ENCODE results near the gene KLF16. TPM values are rescaled to one million over a fixed set of nuclear protein-coding genes. Genes with fewer than 3 reads are reported as not detected.

KLF16 gene
- total and polyA plus RNA-seq, 9 of the 15 experiments (the other 6 are each of a cell fraction or from before 2014, with no cell fraction given): 0.04 to 60.4 (median 6.8) TPM

- 0 out of 2 replicates have a peak, but pooled peaks have one; percentile 5 for TF ChIP-seq NBN (IDR thresholded peaks at IDR 0.05; ENCODE audit: low read depth)
- 0 out of 2 replicates have a peak, but pooled peaks have one; percentile 17 for TF ChIP-seq MAX (CRISPR knock-in tag; IDR thresholded peaks at IDR 0.05)
- TF ChIP-seq IRF1 (CRISPR knock-in tag; IDR thresholded peaks at IDR 0.05; ENCODE audit: borderline replicate concordance): no peak
- peak; percentile 91 for TF ChIP-seq VEZF1 (CRISPR knock-in tag; IDR thresholded peaks at IDR 0.05)
- TF ChIP-seq NR0B1 (IDR thresholded peaks at IDR 0.05; ENCODE audit: partially characterized antibody): no peak
- no peak for TF ChIP-seq ZNF436 (CRISPR knock-in tag; IDR thresholded peaks at IDR 0.05)
- 0 out of 2 replicates have a peak, but pooled peaks have one; percentile 2 for TF ChIP-seq MTA1 (IDR thresholded peaks at IDR 0.05; ENCODE audit: borderline replicate concordance)
- peak; percentile 98 for TF ChIP-seq PCBP1 (IDR thresholded peaks at IDR 0.05; ENCODE audit: low read depth, low read length, poor library complexity, severe bottlenecking)
- peak; percentile 70 for TF ChIP-seq L3MBTL2 (IDR thresholded peaks at IDR 0.05)
- TF ChIP-seq RHOXF2B (CRISPR knock-in tag; conservative IDR thresholded peaks at IDR 0.05): no peak
- TF ChIP-seq ZBTB7A (IDR thresholded peaks at IDR 0.05; ENCODE audit: borderline replicate concordance, control insufficient read depth, low read depth, low read length): peak; percentile 83; the same call in 1 of the 2 replicates
- TF ChIP-seq ETV5 (CRISPR knock-in tag; IDR thresholded peaks at IDR 0.05; ENCODE audit: low read depth): 0 out of 2 replicates have a peak, but pooled peaks have one; percentile 37
- 0 out of 2 replicates have a peak, but pooled peaks have one; percentile 12 for TF ChIP-seq ZNF512 (tag; IDR thresholded peaks at IDR 0.05)
- TF ChIP-seq ZFP1 (CRISPR knock-in tag; IDR thresholded peaks at IDR 0.05): no peak
- peak; percentile 83 for TF ChIP-seq HNRNPK (IDR thresholded peaks at IDR 0.05; ENCODE audit: low read depth, low read length, poor library complexity, severe bottlenecking)
- TF ChIP-seq PATZ1 (CRISPR knock-in tag; IDR thresholded peaks at IDR 0.05; ENCODE audit: borderline replicate concordance): no peak
- TF ChIP-seq ESRRA (IDR thresholded peaks at IDR 0.05; ENCODE audit: borderline replicate concordance, low read depth): 0 out of 2 replicates have a peak, but pooled peaks have one; percentile 13
- TF ChIP-seq FOXK1 (CRISPR knock-in tag; IDR thresholded peaks at IDR 0.05; ENCODE audit: borderline replicate concordance): no peak
Measured at GRCh38 chr19:1826557-1827521, 36.5 kb downstream of the KLF16 start (continued).
